ENCODE results near the gene TRUB1. TPM values are rescaled to one million over a fixed set of nuclear protein-coding genes. Genes with fewer than 3 reads are reported as not detected.

Gene TRUB1
- total RNA-seq, 1 donor from 2014 or later = 13.1 TPM

- Histone ChIP-seq H3K36me3 (no peaks in the 10 kb centered on the region), H3K9me3 (no peaks in the 10 kb centered on the region), H3K27me3 (ENCODE audit: low read depth) (no peaks in the 10 kb centered on the region), H3K27ac (no peak overlapping the region), H3K4me1 (no peaks in the 10 kb centered on the region), H3K4me3 (no peak overlapping the region)
- no peak for DNase-seq
- intact Hi-C loops (cut with DNase I) = no loop called here
- ATAC-seq = no peak
- TF ChIP-seq, protein P1, sequence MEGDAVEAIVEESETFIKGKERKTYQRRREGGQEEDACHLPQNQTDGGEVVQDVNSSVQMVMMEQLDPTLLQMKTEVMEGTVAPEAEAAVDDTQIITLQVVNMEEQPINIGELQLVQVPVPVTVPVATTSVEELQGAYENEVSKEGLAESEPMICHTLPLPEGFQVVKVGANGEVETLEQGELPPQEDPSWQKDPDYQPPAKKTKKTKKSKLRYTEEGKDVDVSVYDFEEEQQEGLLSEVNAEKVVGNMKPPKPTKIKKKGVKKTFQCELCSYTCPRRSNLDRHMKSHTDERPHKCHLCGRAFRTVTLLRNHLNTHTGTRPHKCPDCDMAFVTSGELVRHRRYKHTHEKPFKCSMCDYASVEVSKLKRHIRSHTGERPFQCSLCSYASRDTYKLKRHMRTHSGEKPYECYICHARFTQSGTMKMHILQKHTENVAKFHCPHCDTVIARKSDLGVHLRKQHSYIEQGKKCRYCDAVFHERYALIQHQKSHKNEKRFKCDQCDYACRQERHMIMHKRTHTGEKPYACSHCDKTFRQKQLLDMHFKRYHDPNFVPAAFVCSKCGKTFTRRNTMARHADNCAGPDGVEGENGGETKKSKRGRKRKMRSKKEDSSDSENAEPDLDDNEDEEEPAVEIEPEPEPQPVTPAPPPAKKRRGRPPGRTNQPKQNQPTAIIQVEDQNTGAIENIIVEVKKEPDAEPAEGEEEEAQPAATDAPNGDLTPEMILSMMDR (IDR thresholded peaks at IDR 0.05) = no peak
Observed at GRCh38 chr10:115022733-115023132, 84.7 kb downstream of the TRUB1 start.

- Histone ChIP-seq H3K27ac (no peak overlapping the region), H3K36me3 (no peaks in the 10 kb centered on the region), H3K27me3 (ENCODE audit: low read depth) (no peaks in the 10 kb centered on the region), H3K4me3 (no peak overlapping the region), H3K9me3 (no peaks in the 10 kb centered on the region), H3K4me1 (no peaks in the 10 kb centered on the region)
- ATAC-seq = no peak
- DNase-seq = no peak
- TF ChIP-seq, protein P1 (IDR thresholded peaks at IDR 0.05) = no peak
- intact Hi-C loops (cut with DNase I) = no loop called here
Observed at GRCh38 chr10:115023715-115024114, 85.7 kb downstream of the TRUB1 start.

DNA sequence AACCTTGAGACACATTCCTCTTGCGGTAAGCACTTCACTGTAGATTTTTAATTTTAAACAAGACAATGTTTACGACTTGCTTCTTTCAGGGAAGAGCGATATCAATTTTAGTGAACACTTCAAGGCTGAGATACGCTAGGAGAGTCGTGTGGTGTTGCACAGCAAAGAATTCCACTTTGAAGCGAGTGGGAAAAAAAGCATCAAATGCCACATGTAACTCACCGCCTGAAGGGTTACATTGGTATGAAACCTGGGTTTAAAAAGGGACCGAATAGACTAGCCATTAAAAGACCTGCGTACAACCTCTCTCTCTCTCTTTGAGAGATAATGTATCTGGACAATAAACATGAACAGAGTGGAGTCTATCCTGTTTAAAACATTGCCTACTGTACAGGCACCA is 86.4 kb downstream of the TRUB1 start:
- ATAC-seq (no peak), DNase-seq (no peak)
- no peak overlapping the region for H3K27ac ChIP-seq
- TF ChIP-seq, protein P1 (IDR thresholded peaks at IDR 0.05) = no peak
- intact Hi-C loops (cut with DNase I) = no loop called here
- H3K4me1 ChIP-seq = no peaks in the 10 kb centered on the region
- H3K36me3 ChIP-seq = no peaks in the 10 kb centered on the region
- H3K4me3 ChIP-seq = no peak overlapping the region
- H3K9me3 ChIP-seq = no peaks in the 10 kb centered on the region
- no peaks in the 10 kb centered on the region for H3K27me3 ChIP-seq (ENCODE audit: low read depth)

DNA sequence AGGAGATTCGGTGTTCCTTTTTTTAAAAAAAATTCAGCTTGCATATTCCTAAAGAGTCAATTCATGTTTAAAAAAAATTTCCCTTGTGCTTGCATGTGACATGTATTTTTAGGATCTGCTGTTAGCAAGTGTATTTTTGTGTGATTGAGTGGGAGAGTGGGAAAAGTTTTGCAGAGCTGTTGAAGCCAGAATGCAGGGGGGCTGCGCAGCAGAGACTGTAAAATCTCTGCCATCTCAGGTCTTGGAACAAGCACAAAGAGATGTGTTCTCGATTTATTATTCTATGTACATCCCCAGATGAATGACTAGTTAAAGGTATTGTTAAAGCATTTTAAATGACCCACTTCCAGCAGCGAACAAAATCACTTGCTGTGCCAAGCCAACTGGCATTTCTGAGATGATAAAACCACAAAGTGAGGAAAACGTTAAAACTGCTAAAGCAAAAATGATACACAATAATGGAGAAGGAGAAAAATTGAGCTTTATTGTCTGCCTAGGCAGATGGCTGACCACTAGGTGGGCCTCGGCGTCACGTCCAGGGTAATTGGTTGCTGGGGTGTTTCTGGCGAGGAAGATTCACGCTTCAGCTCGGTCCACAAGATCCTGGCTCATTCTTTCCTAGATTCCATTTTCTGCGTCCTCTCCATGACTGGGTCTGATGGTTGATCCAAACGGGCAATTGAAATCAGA is 88.2 kb downstream of the TRUB1 start:
- Histone ChIP-seq H3K27ac (no peak overlapping the region), H3K36me3 (no peaks in the 10 kb centered on the region), H3K9me3 (no peaks in the 10 kb centered on the region), H3K4me1 (no peaks in the 10 kb centered on the region), H3K27me3 (ENCODE audit: low read depth) (no peaks in the 10 kb centered on the region), H3K4me3 (no peak overlapping the region)
- no peak for ATAC-seq
- DNase-seq = no peak
- TF ChIP-seq, protein P1 (IDR thresholded peaks at IDR 0.05) = no peak
- intact Hi-C loops (cut with DNase I) = no loop called here

DNA sequence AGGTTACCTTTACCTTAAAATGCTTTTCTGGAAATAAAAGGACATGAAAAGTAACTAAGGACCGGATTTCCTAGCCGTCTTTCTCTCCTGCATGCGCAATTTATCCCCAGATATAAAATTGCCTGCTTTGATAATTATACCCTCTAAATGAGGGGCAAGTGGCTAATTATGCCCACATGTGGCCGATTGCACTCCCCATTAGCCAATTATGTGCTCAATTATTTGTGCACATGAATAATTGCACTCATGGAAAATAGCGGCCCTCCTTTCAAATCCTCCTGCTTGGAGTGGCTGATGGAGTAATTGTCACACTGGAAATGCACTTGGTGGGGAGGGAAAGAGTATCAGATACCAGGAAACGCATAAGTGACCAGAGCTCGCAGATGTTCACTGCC is 88.7 kb downstream of the TRUB1 start:
- no peak for DNase-seq
- Histone ChIP-seq H3K4me1 (no peaks in the 10 kb centered on the region), H3K4me3 (no peak overlapping the region), H3K36me3 (no peaks in the 10 kb centered on the region), H3K27me3 (ENCODE audit: low read depth) (no peaks in the 10 kb centered on the region), H3K27ac (no peak overlapping the region), H3K9me3 (no peaks in the 10 kb centered on the region)
- intact Hi-C loops (cut with DNase I) = no loop called here
- TF ChIP-seq, protein P1 (IDR thresholded peaks at IDR 0.05) = no peak
- ATAC-seq = no peak

Other genes starting within 250 kb of the TRUB1 start
- 23.6 TPM for gene FHIP2A, start 116.4 kb upstream of the TRUB1 start, total RNA-seq
- gene ATRNL1, start 155.2 kb downstream of the TRUB1 start, total RNA-seq = 0.92 TPM

All from lower lobe of right lung (tissue), 2 donors.